Kidney (tissue), 14 donors: Measurements from ENCODE around the gene XPO6. TPM values are rescaled to one million over a fixed set of nuclear protein-coding genes. Genes with fewer than 3 reads are reported as not detected.
"Not testable (repeated sequence)": the region's sequence is repeated elsewhere in the genome, so short reads cannot be mapped to it uniquely, and the experiment has no call there.

Experiments
- DNase-seq, 5 donors: peaks; one replicate each; pipeline ENCODE4 v3.0.0-alpha.2; 2013 to 2020
- FAIRE-seq: peaks from 2 replicates; lab custom pipeline; 2012; peaks lifted over from hg19 to GRCh38; lab: Jason Lieb, UNC
- H3K27ac ChIP-seq, 2 donors: one replicate each; pipeline ENCODE4 v1.7.0; 2013; ENCODE audit warnings: low read depth in 2 of 2, low read length in 2 of 2, inconsistent platforms in 1 of 2
- H3K27me3 ChIP-seq: one replicate; pipeline ENCODE4 v1.7.1; 2013; ENCODE audit warnings: low read length, inconsistent platforms; ENCODE audit not compliant: control insufficient read depth, insufficient read depth
- H3K36me3 ChIP-seq, 3 donors: one replicate each; pipeline versions ENCODE4 v1.7.0 to v1.7.1; 2013; ENCODE audit warnings: low read length in 3 of 3, control low read depth in 1 of 3, inconsistent platforms in 1 of 3; ENCODE audit not compliant: insufficient read depth in 3 of 3, control insufficient read depth in 2 of 3
- H3K4me1 ChIP-seq, 3 donors: one replicate each; pipeline versions ENCODE4 v1.7.0 to v1.7.1; 2013; ENCODE audit warnings: low read length in 3 of 3, inconsistent platforms in 1 of 3, low read depth in 1 of 3; ENCODE audit not compliant: control insufficient read depth in 2 of 3, insufficient read depth in 2 of 3
- H3K4me3 ChIP-seq, 3 donors: one replicate each; pipeline versions ENCODE4 v1.7.0 to v1.8.1; 2013; ENCODE audit warnings: low read length in 3 of 3, control low read depth in 1 of 3, inconsistent platforms in 1 of 3
- H3K9ac ChIP-seq, 3 donors: one replicate each; pipeline versions ENCODE4 v1.7.0 to v1.7.1; 2013; ENCODE audit warnings: low read length in 3 of 3, control low read depth in 1 of 3, inconsistent platforms in 1 of 3
- H3K9me3 ChIP-seq, 3 donors: one replicate each; pipeline versions ENCODE4 v1.7.0 to v1.7.1; 2013; ENCODE audit warnings: low read length in 3 of 3, control low read depth in 1 of 3, inconsistent platforms in 1 of 3; ENCODE audit not compliant: control insufficient read depth in 2 of 3, insufficient read depth in 1 of 3
- CTCF ChIP-seq: IDR thresholded peaks from 3 replicates; pipeline ENCODE4 v1.5.1; 2012; ENCODE audit warnings: mild to moderate bottlenecking, moderate library complexity, borderline replicate concordance; ENCODE audit not compliant: insufficient read depth; ENCODE audit errors: extremely low read depth
- intact Hi-C: fragments of 100-400 bp; cut with DNase I; formaldehyde crosslinking; loops from one replicate; pipeline ENCODE4 v1.11.1; 2022
- polyA plus RNA-seq: library from polyadenylated mRNA; stranded (reverse); fragments of 350-450 nt; fragmentation: Illumina TruSeq; extraction: RNeasy Lipid Tissue Mini Kit (QIAGEN cat#74804); gene quantifications from one replicate; pipeline ENCODE4 v1.2.3, GENCODE V29; 2014; ENCODE audit warnings: low read depth, low replicate concordance; ENCODE audit not compliant: insufficient read depth
- total RNA-seq: library from RNA; stranded (reverse); fragmentation: NEBNext Ultra II Directional; extraction: Animal tissue kit (Norgen Biotek cat#: 25700); gene quantifications from one replicate; pipeline ENCODE4 v1.2.1, GENCODE V29; 2021
- donor health status: control.
- donor health status: control.
- donor health status: control.
- donor health status: control.
- donor health status: control.
- donor health status: DM: yes; HTN: yes; CAD: no.
- donor health status: Normal renal cell carcinoma (clear cell type).

Gene XPO6
- total and polyA plus RNA-seq, 2 donors from 2014 or later, result 57.2 to 98.8 TPM

GRCh38 chr16:28237754-28238357 is 26.1 kb upstream of the XPO6 start:
- Histone ChIP-seq H3K27ac (no peak overlapping the region), H3K9me3 (peaks cover 0 to 3% (median 0%) of the 10 kb centered on the region in 3 donors), H3K9ac (no peak overlapping the region), H3K4me3 (no peak overlapping the region), H3K4me1 (no peaks in the 10 kb centered on the region), H3K27me3 (no peaks in the 10 kb centered on the region), H3K36me3 (no peaks in the 10 kb centered on the region)
- FAIRE-seq (no peak), DNase-seq (no peak)
- TF ChIP-seq CTCF, result no peak
- intact Hi-C loops, result no loop called here

GRCh38 chr16:28231763-28232162 is 20.0 kb upstream of the XPO6 start:
- Histone ChIP-seq H3K36me3 (no peaks in the 10 kb centered on the region), H3K27ac (no peak overlapping the region), H3K4me3 (no peak overlapping the region), H3K4me1 (no peaks in the 10 kb centered on the region), H3K9me3 (no peaks in the 10 kb centered on the region), H3K27me3 (no peaks in the 10 kb centered on the region), H3K9ac (no peak overlapping the region)
- FAIRE-seq, result no peak
- DNase-seq, result no peak
- no peak for TF ChIP-seq CTCF
- intact Hi-C loops, result no loop called here

DNA sequence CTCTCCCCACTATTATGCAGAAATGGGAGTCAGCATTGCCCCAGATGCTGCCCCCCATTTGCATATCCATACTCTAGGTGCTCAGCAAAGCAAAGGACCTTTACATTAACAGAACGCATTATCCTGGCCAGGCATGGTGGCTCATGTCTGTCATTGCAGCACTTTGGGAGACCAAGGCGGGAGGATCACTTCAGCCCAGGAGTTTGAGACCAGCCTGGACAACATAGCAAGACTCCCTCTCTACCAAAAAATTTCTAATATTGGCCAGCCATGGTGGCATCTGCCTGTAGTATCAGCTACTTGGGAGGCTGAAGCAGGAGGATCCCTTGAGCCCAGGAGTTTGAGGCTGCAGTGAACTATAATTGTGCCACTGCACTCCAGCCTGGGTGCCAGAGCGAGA is 12.1 kb upstream of the XPO6 start:
- intact Hi-C loops, H3K4me1 ChIP-seq, H3K27ac ChIP-seq, H3K27me3 ChIP-seq, H3K9ac ChIP-seq, H3K4me3 ChIP-seq, H3K9me3 ChIP-seq, H3K36me3 ChIP-seq, FAIRE-seq, DNase-seq: not testable (repeated sequence)

DNA sequence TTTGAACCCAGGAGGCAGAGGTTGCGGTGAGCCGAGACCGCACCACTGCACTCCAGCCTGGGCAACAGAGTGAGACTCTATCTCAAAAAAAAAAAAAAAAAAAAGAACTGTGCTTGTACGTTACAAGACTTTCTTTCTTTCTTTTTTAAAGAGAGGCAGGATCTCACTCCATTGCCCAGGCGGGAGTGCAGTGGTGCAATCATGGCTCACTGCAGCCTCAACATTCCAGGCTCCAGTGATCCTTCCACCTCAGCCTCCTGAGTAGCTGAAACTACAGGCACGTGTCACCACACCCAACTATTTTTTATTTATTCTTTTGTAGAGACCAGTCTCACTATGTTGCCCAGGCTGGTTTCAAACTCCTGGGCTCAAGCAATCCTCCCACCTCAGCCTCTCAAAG is 8.0 kb upstream of the XPO6 start:
- H3K27ac ChIP-seq, H3K4me3 ChIP-seq, intact Hi-C loops, DNase-seq, H3K27me3 ChIP-seq, H3K9ac ChIP-seq, H3K36me3 ChIP-seq, H3K9me3 ChIP-seq, FAIRE-seq, H3K4me1 ChIP-seq: not testable (repeated sequence)
